Hepatocyte (in vitro differentiated cells): ENCODE measurements around the gene TRAPPC13.

Experiments used
- CTCF ChIP-seq: fragments of 200-600 bp; sonication (generic); IDR thresholded peaks from 2 replicates; pipeline ENCODE4 v1.5.1; 2016; ENCODE audit warnings: antibody characterized with exemption, mild to moderate bottlenecking; ENCODE audit not compliant: poor library complexity
- EZH2 ChIP-seq: fragments of 200-600 bp; sonication (generic); IDR thresholded peaks from 2 replicates; pipeline ENCODE4 v1.6.1; 2016; ENCODE audit warnings: antibody characterized with exemption, mild to moderate bottlenecking, borderline replicate concordance
- EZH2phosphoT487 ChIP-seq: fragments of 200-600 bp; sonication (generic); IDR thresholded peaks from one replicate; pipeline ENCODE4 v1.6.1; 2018; ENCODE audit warnings: antibody characterized with exemption, mild to moderate bottlenecking, low read depth, moderate library complexity; ENCODE audit not compliant: unreplicated experiment, severe bottlenecking

GRCh38 chr5:65696892-65697291 lies 72.1 kb downstream of the TRAPPC13 start:
- TF ChIP-seq CTCF (no peak), EZH2phosphoT487 (no peak), EZH2 (no peak)
